ENCODE results near the gene DNAH8.
"Not testable (repeated sequence)": the region's sequence is repeated elsewhere in the genome, so short reads cannot be mapped to it uniquely, and the experiment has no call there.

The DNAH8 gene

DNA sequence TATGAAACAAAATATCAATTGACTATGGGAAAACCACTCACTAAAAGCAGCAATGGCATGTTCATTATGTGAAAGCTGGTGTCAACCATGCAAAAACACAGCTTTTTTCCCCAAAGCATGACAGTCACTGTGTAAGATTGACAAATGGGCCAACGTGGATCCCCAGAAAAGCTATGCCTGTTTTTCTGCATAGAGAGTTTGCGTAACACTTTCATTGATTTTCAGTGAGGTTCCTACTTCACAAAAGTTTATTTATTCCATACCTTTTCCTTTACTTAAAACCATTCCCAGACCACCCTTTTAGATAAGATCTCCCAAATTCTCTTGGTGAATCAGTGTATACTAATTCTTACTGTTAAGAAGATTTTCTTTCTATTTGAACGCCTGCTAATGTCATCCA lies 195.1 kb downstream of the DNAH8 start:
- Histone ChIP-seq H3K9me3 (ENCODE audit: control insufficient read depth, low read length) (no peaks in the 10 kb centered on the region), H3K27me3 (replicated peaks; ENCODE audit: control insufficient read depth, insufficient read depth, low read length) (no peaks in the 10 kb centered on the region), H3K4me1 (ENCODE audit: control insufficient read depth, insufficient read depth, low read length) (no peaks in the 10 kb centered on the region), H3K36me3 (ENCODE audit: control insufficient read depth, insufficient read depth, low read length, severe bottlenecking) (no peaks in the 10 kb centered on the region), H3K4me3 (ENCODE audit: low read length) (no peak overlapping the region), H3K9ac (ENCODE audit: low read length) (no peak overlapping the region)
- DNase-seq (ENCODE audit: low read depth) = no peak

DNA sequence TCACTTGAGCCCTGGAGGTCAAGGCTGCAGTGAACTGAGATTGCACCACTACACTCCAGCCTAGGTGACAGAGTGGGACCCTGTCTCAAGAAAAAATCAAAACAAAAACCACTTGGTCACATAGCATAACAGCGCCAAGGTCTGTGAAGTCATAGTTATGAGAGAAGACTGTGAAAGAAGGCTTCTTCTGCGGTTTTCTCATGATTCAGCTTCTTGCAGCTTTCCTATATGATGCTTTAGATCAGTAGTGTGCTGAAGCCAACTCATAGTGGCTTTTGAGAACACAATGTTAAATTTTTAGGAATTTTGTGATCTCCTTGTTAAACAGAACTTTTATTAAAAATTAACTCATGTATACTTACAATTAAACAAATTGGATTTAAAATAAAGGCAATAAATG lies 197.3 kb downstream of the DNAH8 start:
- Histone ChIP-seq H3K4me3 (ENCODE audit: low read length) (no peak overlapping the region), H3K36me3 (ENCODE audit: control insufficient read depth, insufficient read depth, low read length, severe bottlenecking) (no peaks in the 10 kb centered on the region), H3K27me3 (replicated peaks; ENCODE audit: control insufficient read depth, insufficient read depth, low read length) (no peaks in the 10 kb centered on the region), H3K9me3 (ENCODE audit: control insufficient read depth, low read length) (no peaks in the 10 kb centered on the region), H3K4me1 (ENCODE audit: control insufficient read depth, insufficient read depth, low read length) (no peaks in the 10 kb centered on the region), H3K9ac (ENCODE audit: low read length) (no peak overlapping the region)
- DNase-seq (ENCODE audit: low read depth) = no peak

GRCh38 chr6:38915205-38915925 lies 200.3 kb downstream of the DNAH8 start:
- no peak overlapping the region for H3K4me3 ChIP-seq (ENCODE audit: low read length)
- H3K9ac ChIP-seq (ENCODE audit: low read length) = no peak overlapping the region
- no peaks in the 10 kb centered on the region for H3K4me1 ChIP-seq (ENCODE audit: control insufficient read depth, insufficient read depth, low read length)
- no peaks in the 10 kb centered on the region for H3K27me3 ChIP-seq (replicated peaks; ENCODE audit: control insufficient read depth, insufficient read depth, low read length)
- DNase-seq (ENCODE audit: low read depth) = no peak
- H3K36me3 ChIP-seq (ENCODE audit: control insufficient read depth, insufficient read depth, low read length, severe bottlenecking) = no peaks in the 10 kb centered on the region
- H3K9me3 ChIP-seq (ENCODE audit: control insufficient read depth, low read length) = no peaks in the 10 kb centered on the region

GRCh38 chr6:38921540-38921939 lies 206.4 kb downstream of the DNAH8 start:
- H3K4me1 ChIP-seq (ENCODE audit: control insufficient read depth, insufficient read depth, low read length); H3K4me3 ChIP-seq (ENCODE audit: low read length); DNase-seq (ENCODE audit: low read depth); H3K9ac ChIP-seq (ENCODE audit: low read length); H3K9me3 ChIP-seq (ENCODE audit: control insufficient read depth, low read length); H3K36me3 ChIP-seq (ENCODE audit: control insufficient read depth, insufficient read depth, low read length, severe bottlenecking); H3K27me3 ChIP-seq (replicated peaks; ENCODE audit: control insufficient read depth, insufficient read depth, low read length): not testable (repeated sequence)

DNA sequence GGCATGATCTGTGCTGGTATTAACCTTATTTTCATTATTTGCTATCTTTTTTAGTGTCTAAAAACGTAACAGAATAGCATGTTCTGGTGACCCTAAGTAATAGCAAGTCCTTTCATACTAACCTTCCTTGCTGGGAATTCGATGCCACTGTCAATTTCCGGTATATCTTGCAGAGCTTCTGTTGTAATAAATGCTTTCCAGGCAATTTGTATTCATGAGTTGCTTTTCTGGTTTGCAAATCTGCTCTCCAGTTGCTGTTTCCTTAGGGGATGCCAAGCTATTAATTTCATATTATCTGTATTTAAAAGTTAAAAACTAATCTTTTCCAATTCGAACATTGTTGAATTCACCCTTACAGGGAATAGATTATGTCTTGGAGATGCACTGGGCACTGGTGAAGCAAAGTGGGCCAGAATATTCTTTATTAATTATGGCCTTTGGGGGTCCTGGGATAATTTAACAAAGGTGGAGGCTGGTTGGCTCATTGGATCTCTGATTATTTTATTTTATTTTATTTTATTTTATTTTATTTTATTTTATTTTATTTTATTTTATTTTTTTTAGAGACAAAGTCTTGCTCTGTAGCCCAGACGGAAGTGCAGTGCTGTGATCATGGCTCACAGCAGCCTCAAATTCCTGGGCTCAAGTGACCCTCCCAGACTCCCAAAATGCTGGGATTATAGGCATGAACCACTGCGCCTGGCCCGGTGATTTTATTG lies 209.8 kb downstream of the DNAH8 start:
- DNase-seq (ENCODE audit: low read depth) = no peak
- Histone ChIP-seq H3K4me1 (ENCODE audit: control insufficient read depth, insufficient read depth, low read length) (no peaks in the 10 kb centered on the region), H3K9ac (ENCODE audit: low read length) (no peak overlapping the region), H3K36me3 (ENCODE audit: control insufficient read depth, insufficient read depth, low read length, severe bottlenecking) (no peaks in the 10 kb centered on the region), H3K9me3 (ENCODE audit: control insufficient read depth, low read length) (no peaks in the 10 kb centered on the region), H3K4me3 (ENCODE audit: low read length) (no peak overlapping the region), H3K27me3 (replicated peaks; ENCODE audit: control insufficient read depth, insufficient read depth, low read length) (peaks cover 9% of the 10 kb centered on the region)

- Histone ChIP-seq H3K4me1 (ENCODE audit: control insufficient read depth, insufficient read depth, low read length) (no peaks in the 10 kb centered on the region), H3K36me3 (ENCODE audit: control insufficient read depth, insufficient read depth, low read length, severe bottlenecking) (no peaks in the 10 kb centered on the region), H3K4me3 (ENCODE audit: low read length) (no peak overlapping the region), H3K27me3 (replicated peaks; ENCODE audit: control insufficient read depth, insufficient read depth, low read length) (peaks cover 26% of the 10 kb centered on the region), H3K9me3 (ENCODE audit: control insufficient read depth, low read length) (no peaks in the 10 kb centered on the region), H3K9ac (ENCODE audit: low read length) (no peak overlapping the region)
- DNase-seq (ENCODE audit: low read depth) = no peak
Observed at GRCh38 chr6:38929560-38929959, 214.4 kb downstream of the DNAH8 start.

GRCh38 chr6:38933426-38933825 lies 218.3 kb downstream of the DNAH8 start:
- DNase-seq (ENCODE audit: low read depth) = peak; percentile 50
- Histone ChIP-seq H3K27me3 (replicated peaks; ENCODE audit: control insufficient read depth, insufficient read depth, low read length) (peaks cover 17% of the 10 kb centered on the region), H3K36me3 (ENCODE audit: control insufficient read depth, insufficient read depth, low read length, severe bottlenecking) (no peaks in the 10 kb centered on the region), H3K9me3 (ENCODE audit: control insufficient read depth, low read length) (peaks cover 3% of the 10 kb centered on the region), H3K4me3 (ENCODE audit: low read length) (no peak overlapping the region), H3K4me1 (ENCODE audit: control insufficient read depth, insufficient read depth, low read length) (no peaks in the 10 kb centered on the region), H3K9ac (ENCODE audit: low read length) (no peak overlapping the region)

DNA sequence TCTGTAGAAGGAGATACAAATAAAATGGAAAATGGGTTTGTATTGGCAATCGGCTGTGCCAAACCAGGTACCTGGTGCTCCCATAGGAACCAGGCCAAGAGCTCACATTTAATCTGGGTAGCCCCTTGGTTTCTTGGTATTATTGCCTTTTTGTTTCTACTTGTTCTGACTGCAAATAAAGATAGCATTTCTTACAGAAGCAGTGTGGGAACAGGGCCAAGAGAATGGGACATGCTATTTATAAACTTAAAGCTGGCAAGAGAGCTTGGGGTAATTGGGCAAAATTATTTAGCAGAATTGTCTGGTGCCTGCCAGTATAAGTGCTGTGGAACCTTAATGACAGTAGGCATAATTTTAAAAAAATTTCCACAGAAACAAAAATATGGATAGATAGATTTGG lies 219.9 kb downstream of the DNAH8 start:
- no peaks in the 10 kb centered on the region for H3K36me3 ChIP-seq (ENCODE audit: control insufficient read depth, insufficient read depth, low read length, severe bottlenecking)
- H3K9me3 ChIP-seq (ENCODE audit: control insufficient read depth, low read length) = peaks cover 3% of the 10 kb centered on the region
- H3K4me1 ChIP-seq (ENCODE audit: control insufficient read depth, insufficient read depth, low read length) = no peaks in the 10 kb centered on the region
- H3K4me3 ChIP-seq (ENCODE audit: low read length) = no peak overlapping the region
- H3K27me3 ChIP-seq (replicated peaks; ENCODE audit: control insufficient read depth, insufficient read depth, low read length) = peaks cover 27% of the 10 kb centered on the region
- no peak for DNase-seq (ENCODE audit: low read depth)
- H3K9ac ChIP-seq (ENCODE audit: low read length) = no peak overlapping the region

GRCh38 chr6:38937839-38938613 lies 222.9 kb downstream of the DNAH8 start:
- Histone ChIP-seq H3K27me3 (replicated peaks; ENCODE audit: control insufficient read depth, insufficient read depth, low read length) (peaks cover 27% of the 10 kb centered on the region), H3K9ac (ENCODE audit: low read length) (no peak overlapping the region), H3K4me3 (ENCODE audit: low read length) (no peak overlapping the region), H3K4me1 (ENCODE audit: control insufficient read depth, insufficient read depth, low read length) (no peaks in the 10 kb centered on the region), H3K9me3 (ENCODE audit: control insufficient read depth, low read length) (peaks cover 3% of the 10 kb centered on the region), H3K36me3 (ENCODE audit: control insufficient read depth, insufficient read depth, low read length, severe bottlenecking) (no peaks in the 10 kb centered on the region)
- no peak for DNase-seq (ENCODE audit: low read depth)

GRCh38 chr6:38938741-38939140 lies 223.6 kb downstream of the DNAH8 start:
- H3K27me3 ChIP-seq (replicated peaks; ENCODE audit: control insufficient read depth, insufficient read depth, low read length) = peaks cover 27% of the 10 kb centered on the region
- H3K9me3 ChIP-seq (ENCODE audit: control insufficient read depth, low read length) = peaks cover 3% of the 10 kb centered on the region
- no peaks in the 10 kb centered on the region for H3K36me3 ChIP-seq (ENCODE audit: control insufficient read depth, insufficient read depth, low read length, severe bottlenecking)

DNA sequence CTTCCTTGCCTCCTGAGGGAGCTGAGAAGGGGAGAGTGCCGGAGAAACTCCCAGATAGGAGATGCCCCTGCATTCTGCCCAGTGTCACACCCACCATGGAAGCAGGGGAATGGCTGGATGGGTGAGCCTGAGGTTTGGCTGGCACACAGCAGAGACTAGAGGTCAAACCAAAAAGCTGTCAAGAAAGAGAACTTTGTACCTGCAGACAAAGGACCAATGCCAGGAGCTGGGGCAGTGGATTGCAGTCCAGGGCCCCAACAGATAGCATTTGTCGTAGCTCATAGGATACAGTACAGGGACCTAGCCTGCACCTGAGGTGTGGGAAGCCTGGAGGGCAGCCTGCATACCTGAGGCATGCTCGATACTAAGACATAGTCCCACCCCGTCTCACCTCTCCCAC lies 227.3 kb downstream of the DNAH8 start:
- Histone ChIP-seq H3K9ac (ENCODE audit: low read length) (no peak overlapping the region), H3K27me3 (replicated peaks; ENCODE audit: control insufficient read depth, insufficient read depth, low read length) (peaks cover 37% of the 10 kb centered on the region), H3K4me1 (ENCODE audit: control insufficient read depth, insufficient read depth, low read length) (no peaks in the 10 kb centered on the region), H3K4me3 (ENCODE audit: low read length) (no peak overlapping the region), H3K9me3 (ENCODE audit: control insufficient read depth, low read length) (peaks cover 3% of the 10 kb centered on the region), H3K36me3 (ENCODE audit: control insufficient read depth, insufficient read depth, low read length, severe bottlenecking) (no peaks in the 10 kb centered on the region)
- no peak for DNase-seq (ENCODE audit: low read depth)

More at GRCh38 chr6:38938741-38939140, 223.6 kb downstream of the DNAH8 start:
- no peaks in the 10 kb centered on the region for H3K4me1 ChIP-seq (ENCODE audit: control insufficient read depth, insufficient read depth, low read length)
- DNase-seq (ENCODE audit: low read depth) = no peak
- H3K9ac ChIP-seq (ENCODE audit: low read length) = no peak overlapping the region
- H3K4me3 ChIP-seq (ENCODE audit: low read length) = no peak overlapping the region
